ENCODE measurements around the gene ZNF232.
A peak's percentile ranks its signal among the peaks of the same experiment; 100 is the strongest.

Gene ZNF232

DNA sequence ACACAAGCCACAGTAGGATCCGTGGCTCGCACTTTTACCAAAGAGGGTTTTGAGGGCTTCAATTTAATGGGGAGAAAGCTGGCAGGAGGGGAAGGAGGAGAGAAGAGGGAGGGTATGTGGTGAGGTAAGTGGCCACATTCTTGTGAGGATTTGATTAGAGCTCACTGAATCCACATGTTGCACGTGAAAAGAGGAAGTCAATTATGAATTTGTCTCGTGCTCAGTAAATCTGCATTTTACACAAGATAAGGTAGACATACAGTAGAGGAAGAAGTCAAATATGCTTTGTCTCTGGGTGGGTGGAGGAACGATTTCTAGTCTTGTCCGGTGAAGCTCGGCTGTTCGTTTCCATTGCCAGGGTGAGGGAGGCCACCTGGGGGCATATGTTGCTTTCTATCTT, 862 bp downstream of the ZNF232 start:
- DNase-seq (ENCODE audit: low spot score) = no peak
- Histone ChIP-seq H3K9me3 (ENCODE audit: severe bottlenecking) (peaks cover 6% of the 10 kb centered on the region), H3K27ac (ENCODE audit: poor library complexity, severe bottlenecking) (no peak overlapping the region)

DNA sequence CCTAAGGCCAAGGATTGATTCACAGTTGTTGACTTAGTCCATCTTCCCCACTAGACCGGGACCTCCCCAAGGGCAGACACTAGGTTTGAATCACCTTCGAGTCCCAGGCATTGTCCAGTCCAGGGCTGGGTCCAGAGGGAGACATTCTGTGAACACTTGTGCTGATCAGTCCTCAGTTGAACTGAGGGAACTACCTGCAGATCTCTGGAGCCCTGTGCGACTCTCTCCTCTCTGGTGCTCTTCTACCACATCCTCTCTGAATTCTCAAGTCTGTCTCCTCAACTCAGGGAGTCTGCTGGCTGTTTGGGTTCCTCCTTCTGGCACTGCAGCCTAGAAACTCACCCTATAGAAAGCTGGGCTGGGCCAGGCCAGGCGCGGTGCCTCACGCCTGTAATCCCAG, 10.8 kb downstream of the ZNF232 start:
- Histone ChIP-seq H3K27ac (ENCODE audit: poor library complexity, severe bottlenecking) (no peak overlapping the region), H3K4me3 (ENCODE audit: severe bottlenecking) (no peak overlapping the region), H3K27me3 (ENCODE audit: insufficient read depth, poor library complexity, severe bottlenecking) (peaks cover 4% of the 10 kb centered on the region), H3K9me3 (ENCODE audit: severe bottlenecking) (peaks cover 27% of the 10 kb centered on the region), H3K36me3 (ENCODE audit: low read depth) (peaks cover 6% of the 10 kb centered on the region), H3K4me1 (ENCODE audit: insufficient read depth, poor library complexity, severe bottlenecking) (no peaks in the 10 kb centered on the region)
- no peak for ATAC-seq (ENCODE audit: low read depth)
- no peak for DNase-seq (ENCODE audit: low spot score)
- no peak for TF ChIP-seq CTCF (IDR thresholded peaks at IDR 0.05; ENCODE audit: poor library complexity, severe bottlenecking)

More for the DNA sequence above, 862 bp downstream of the ZNF232 start:
- no peaks in the 10 kb centered on the region for H3K4me1 ChIP-seq (ENCODE audit: insufficient read depth, poor library complexity, severe bottlenecking)
- H3K36me3 ChIP-seq (ENCODE audit: low read depth) = peaks cover 49% of the 10 kb centered on the region
- H3K4me3 ChIP-seq (ENCODE audit: severe bottlenecking) = peak overlapping the region; percentile 67
- H3K27me3 ChIP-seq (ENCODE audit: insufficient read depth, poor library complexity, severe bottlenecking) = peaks cover 7% of the 10 kb centered on the region
- no peak for TF ChIP-seq CTCF (IDR thresholded peaks at IDR 0.05; ENCODE audit: poor library complexity, severe bottlenecking)
- ATAC-seq (ENCODE audit: low read depth) = no peak

DNA sequence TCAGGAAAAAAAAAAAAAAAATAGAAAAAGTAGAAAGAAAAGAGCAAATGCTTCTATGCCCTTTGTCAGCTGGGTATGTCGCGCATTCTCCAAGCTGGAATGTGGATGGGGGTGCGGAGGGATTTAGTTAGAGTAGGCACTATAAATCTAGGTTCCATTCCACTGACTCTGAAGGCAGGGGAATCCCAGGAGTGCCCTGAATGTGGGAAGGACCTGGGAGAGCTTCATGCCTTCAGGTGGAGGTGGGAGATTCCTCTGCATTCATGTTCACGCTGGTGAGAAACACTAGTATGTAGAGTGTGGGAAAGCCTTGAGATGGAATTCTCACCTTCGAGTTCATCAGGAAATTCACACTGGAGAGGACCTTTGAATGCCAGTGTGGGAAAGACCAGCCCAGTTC, 12.4 kb downstream of the ZNF232 start:
- no peaks in the 10 kb centered on the region for H3K4me1 ChIP-seq (ENCODE audit: insufficient read depth, poor library complexity, severe bottlenecking)
- no peaks in the 10 kb centered on the region for H3K36me3 ChIP-seq (ENCODE audit: low read depth)
- H3K9me3 ChIP-seq (ENCODE audit: severe bottlenecking) = peaks cover 20% of the 10 kb centered on the region
- no peak for ATAC-seq (ENCODE audit: low read depth)
- no peak for TF ChIP-seq CTCF (IDR thresholded peaks at IDR 0.05; ENCODE audit: poor library complexity, severe bottlenecking)
- no peak overlapping the region for H3K4me3 ChIP-seq (ENCODE audit: severe bottlenecking)
- H3K27ac ChIP-seq (ENCODE audit: poor library complexity, severe bottlenecking) = no peak overlapping the region
- H3K27me3 ChIP-seq (ENCODE audit: insufficient read depth, poor library complexity, severe bottlenecking) = peaks cover 4% of the 10 kb centered on the region
- DNase-seq (ENCODE audit: low spot score) = no peak

DNA sequence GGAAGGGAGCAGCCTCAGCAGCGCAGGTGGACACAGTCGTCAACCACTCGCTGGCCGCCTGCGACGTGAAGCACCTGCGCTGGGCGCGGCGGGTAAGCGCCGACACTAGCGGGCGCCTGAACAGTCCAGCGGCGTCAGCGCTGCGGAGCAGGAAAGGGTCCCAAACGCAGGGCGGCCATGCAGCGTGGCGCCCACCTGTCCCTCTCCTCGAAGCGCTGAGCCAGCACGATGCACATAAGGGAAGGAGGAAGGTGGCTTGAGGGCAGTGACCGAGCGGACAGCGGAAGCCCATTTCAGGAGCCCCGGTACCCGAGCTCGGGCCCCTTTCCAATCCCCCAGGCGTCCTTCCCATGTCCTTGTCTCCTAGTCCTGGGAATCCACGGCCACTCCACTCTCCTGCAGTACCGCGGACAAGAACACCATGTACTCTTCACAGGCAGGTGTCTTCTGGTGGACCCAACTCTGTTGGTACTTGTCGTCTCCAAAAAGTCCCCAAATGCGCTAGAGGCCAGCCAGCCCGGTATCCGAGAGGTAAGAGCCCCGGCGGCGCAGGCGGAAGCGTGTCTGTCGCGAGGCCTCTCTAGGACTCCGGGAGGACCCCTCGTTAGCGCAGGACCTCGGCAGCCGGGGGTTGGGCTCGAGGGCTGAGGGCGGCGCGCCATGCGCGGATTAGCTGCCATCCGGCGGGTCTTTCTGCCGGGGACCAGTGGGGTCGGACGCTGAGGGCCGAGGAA, 14.4 kb downstream of the ZNF232 start:
- no peaks in the 10 kb centered on the region for H3K4me1 ChIP-seq (ENCODE audit: insufficient read depth, poor library complexity, severe bottlenecking)
- no peak for TF ChIP-seq CTCF (IDR thresholded peaks at IDR 0.05; ENCODE audit: poor library complexity, severe bottlenecking)
- no peak overlapping the region for H3K27ac ChIP-seq (ENCODE audit: poor library complexity, severe bottlenecking)
- H3K36me3 ChIP-seq (ENCODE audit: low read depth) = no peaks in the 10 kb centered on the region
- DNase-seq (ENCODE audit: low spot score) = no peak
- H3K9me3 ChIP-seq (ENCODE audit: severe bottlenecking) = peaks cover 37% of the 10 kb centered on the region
- H3K27me3 ChIP-seq (ENCODE audit: insufficient read depth, poor library complexity, severe bottlenecking) = peaks cover 4% of the 10 kb centered on the region
- no peak overlapping the region for H3K4me3 ChIP-seq (ENCODE audit: severe bottlenecking)
- ATAC-seq (ENCODE audit: low read depth) = no peak

- Histone ChIP-seq H3K36me3 (ENCODE audit: low read depth) (0 out of 2 replicates have a peak, but pooled peaks cover 4% of the 10 kb centered on the region), H3K4me3 (ENCODE audit: severe bottlenecking) (no peak overlapping the region)
These were observed 15.0 kb downstream of the ZNF232 start for GRCh38 chr17:5096731-5097100.

More at GRCh38 chr17:5096731-5097100, 15.0 kb downstream of the ZNF232 start:
- Histone ChIP-seq H3K9me3 (ENCODE audit: severe bottlenecking) (peaks cover 40% of the 10 kb centered on the region), H3K4me1 (ENCODE audit: insufficient read depth, poor library complexity, severe bottlenecking) (no peaks in the 10 kb centered on the region), H3K27ac (ENCODE audit: poor library complexity, severe bottlenecking) (no peak overlapping the region), H3K27me3 (ENCODE audit: insufficient read depth, poor library complexity, severe bottlenecking) (peaks cover 4% of the 10 kb centered on the region)
- DNase-seq (ENCODE audit: low spot score) (no peak), ATAC-seq (ENCODE audit: low read depth) (no peak)
- no peak for TF ChIP-seq CTCF (IDR thresholded peaks at IDR 0.05; ENCODE audit: poor library complexity, severe bottlenecking)
